ENCODE measurements around the gene GPHN. TPM values are rescaled to one million over a fixed set of nuclear protein-coding genes. Genes with fewer than 3 reads are reported as not detected.

GPHN gene
- total and polyA plus RNA-seq, 2 of the 8 experiments (the other 6 are each of a cell fraction or from before 2014, with no cell fraction given) = 6.0 to 16.0 TPM

DNA sequence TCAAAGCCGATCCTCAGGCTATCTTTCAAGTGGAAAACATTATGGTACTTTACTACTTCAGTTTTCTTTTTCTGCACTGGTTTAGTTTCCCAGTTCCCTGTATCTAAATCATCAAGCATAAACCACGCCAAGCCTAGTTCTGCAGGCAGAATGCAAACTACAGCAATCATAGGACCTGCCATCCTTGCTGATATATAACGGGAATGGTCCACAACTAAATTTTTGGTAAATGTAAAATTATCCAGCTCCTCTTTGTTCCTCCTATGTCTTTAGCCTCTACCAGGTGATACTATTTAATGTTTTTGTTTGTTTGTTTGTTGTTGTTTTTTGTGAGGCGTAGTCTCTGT is 714.0 kb downstream of the GPHN start:
- Histone ChIP-seq H3K27me3 (replicated peaks in 1 of 4; ENCODE audit: control insufficient read depth in 3 of 4, extremely low read depth in 1 of 4, insufficient read depth in 3 of 4, low read length in 3 of 4) (no peaks in the 10 kb centered on the region), H2AK5ac (ENCODE audit: low read depth, low read length) (no peak overlapping the region), H3K4me3 (ENCODE audit: extremely low read depth in 1 of 4, insufficient read depth in 2 of 4, low read depth in 3 of 4, low read length in 4 of 4) (no peak overlapping the region), H2BK15ac (ENCODE audit: low read length) (no peak overlapping the region), H3K79me2 (ENCODE audit: control insufficient read depth in 1 of 2, insufficient read depth in 2 of 2, low read length in 2 of 2) (no peaks in the 10 kb centered on the region), H3K4me1 (replicated peaks in 1 of 4; ENCODE audit: control insufficient read depth in 3 of 4, insufficient read depth in 4 of 4, low read length in 3 of 4) (no peaks in the 10 kb centered on the region), H2BK120ac (replicated peaks; ENCODE audit: low read depth, low read length) (no peak overlapping the region), H3K4me2 (ENCODE audit: insufficient read depth in 1 of 2, low read depth in 2 of 2, low read length in 2 of 2) (no peak overlapping the region), H3K14ac (ENCODE audit: insufficient read length) (no peak overlapping the region), H3K36me3 (ENCODE audit: control insufficient read depth in 2 of 4, insufficient read depth in 4 of 4, low read length in 3 of 4) (no peaks in the 10 kb centered on the region), H3K27ac (ENCODE audit: low read depth, low read length) (no peak overlapping the region), H3K56ac (replicated peaks; ENCODE audit: insufficient read length, low read depth, low read length) (no peak overlapping the region), H3K9me3 (ENCODE audit: insufficient read depth in 2 of 2, low read depth in 1 of 2, low read length in 1 of 2) (no peaks in the 10 kb centered on the region), H3K79me1 (ENCODE audit: low read depth, low read length) (no peaks in the 10 kb centered on the region), H3K23ac (ENCODE audit: insufficient read length) (no peak overlapping the region), H3K4ac (replicated peaks; ENCODE audit: insufficient read length, low read depth, low read length) (no peak overlapping the region), H2BK5ac (ENCODE audit: low read depth, low read length) (no peak overlapping the region), H4K5ac (ENCODE audit: insufficient read length, low read depth, low read length) (no peak overlapping the region), H2BK20ac (ENCODE audit: low read length) (no peak overlapping the region), H3K18ac (ENCODE audit: extremely low read depth, low read length) (no peak overlapping the region), H4K20me1 (replicated peaks in 1 of 2; ENCODE audit: control insufficient read depth in 1 of 2, insufficient read depth in 2 of 2, low read length in 2 of 2) (no peaks in the 10 kb centered on the region), H3K23me2 (ENCODE audit: low read depth, low read length) (no peaks in the 10 kb centered on the region), H2AFZ (ENCODE audit: low read length) (0 out of 2 replicates have a peak overlapping the region, but pooled peaks have one; percentile 18), H4K91ac (replicated peaks; ENCODE audit: insufficient read length, low read length) (no peak overlapping the region), H4K8ac (ENCODE audit: extremely low read depth, insufficient read depth, low read length) (no peak overlapping the region), H2BK12ac (ENCODE audit: low read depth, low read length) (no peak overlapping the region), H3K9ac (replicated peaks in 1 of 4; ENCODE audit: extremely low read depth in 1 of 4, low read depth in 3 of 4, low read length in 3 of 4) (no peak overlapping the region)
- DNase-seq (ENCODE audit: low read depth in 1 of 2, low spot score in 2 of 2) = no peak
- ChIA-PET POLR2A (ENCODE audit: partially characterized antibody) (interaction anchor here (1.1 kb wide), 1 partner anchor 20 kb away, joined by 3 read pairs; the partner anchor contains the start of gene PALS1), CTCF (ENCODE audit: partially characterized antibody) (interaction anchor here (2.4 kb wide), 1 partner anchor 10 kb away, joined by 7 read pairs; no protein-coding TSS in a partner anchor)
- TF ChIP-seq JUN (IDR thresholded peaks at IDR 0.05; ENCODE audit: low read depth, low read length) (no peak), CTBP2 (IDR thresholded peaks at IDR 0.05; ENCODE audit: borderline replicate concordance, insufficient read depth, insufficient read length, low read length) (no peak), TBP (IDR thresholded peaks at IDR 0.05; ENCODE audit: low read depth, low read length) (no peak), NANOG (IDR thresholded peaks at IDR 0.05; ENCODE audit: insufficient read depth, low read depth, low read length, poor library complexity, severe bottlenecking) (no peak), KDM4A (IDR thresholded peaks at IDR 0.05; ENCODE audit: low read depth, low read length, severe bottlenecking) (no peak), SRF (IDR thresholded peaks at IDR 0.05; ENCODE audit: low read depth, low read length) (no peak), BCL11A (IDR thresholded peaks at IDR 0.05; ENCODE audit: low read depth in 2 of 2, low read length in 2 of 2) (no peak), POLR2A (IDR thresholded peaks at IDR 0.05; ENCODE audit: control extremely low read depth in 1 of 2, low read depth in 2 of 2, low read length in 2 of 2) (no peak), GABPA (IDR thresholded peaks at IDR 0.05; ENCODE audit: borderline replicate concordance, insufficient read depth, low read length) (no peak), EP300 (IDR thresholded peaks at IDR 0.05; ENCODE audit: borderline replicate concordance in 1 of 2, low read depth in 2 of 2, low read length in 2 of 2) (no peak), ASH2L (IDR thresholded peaks at IDR 0.05; ENCODE audit: low read length) (no peak), TCF12 (IDR thresholded peaks at IDR 0.05; ENCODE audit: low read depth, low read length) (no peak)
- TF ChIP-seq, protein P1, sequence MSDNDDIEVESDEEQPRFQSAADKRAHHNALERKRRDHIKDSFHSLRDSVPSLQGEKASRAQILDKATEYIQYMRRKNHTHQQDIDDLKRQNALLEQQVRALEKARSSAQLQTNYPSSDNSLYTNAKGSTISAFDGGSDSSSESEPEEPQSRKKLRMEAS (IDR thresholded peaks at IDR 0.05) = no peak
- 88% methylated on average over 4 of the region's 4 CpGs; no CpG with 5 or more reads in 1 of the 2 experiments for WGBS, 2 experiments (ENCODE audit: extremely low coverage in 1 of 2, insufficient coverage in 1 of 2, insufficient read length in 1 of 2, insufficient replicate concordance in 2 of 2, low coverage in 1 of 2, low lambda C conversion rate in 2 of 2, missing lambda C conversion rate in 1 of 2)
- no peak for FAIRE-seq

All from H1 (cell line).